Measurements from ENCODE around the gene TRAPPC2. TPM values are rescaled to one million over a fixed set of nuclear protein-coding genes. Genes with fewer than 3 reads are reported as not detected.
"Not testable (repeated sequence)": the region's sequence is repeated elsewhere in the genome, so short reads cannot be mapped to it uniquely, and the experiment has no call there.

TRAPPC2 gene
- total RNA-seq, 1 donor from 2014 or later = 28.1 TPM

- no peak for DNase-seq (ENCODE audit: low read depth)
These were observed 36.0 kb downstream of the TRAPPC2 start for GRCh38 chrX:13698432-13698831.

- no peak for DNase-seq (ENCODE audit: low read depth)
These were observed 36.4 kb downstream of the TRAPPC2 start for GRCh38 chrX:13697976-13698375.

- no peak for DNase-seq (ENCODE audit: low read depth)
These were observed 37.0 kb downstream of the TRAPPC2 start for GRCh38 chrX:13697455-13697854.

- no peak for DNase-seq (ENCODE audit: low read depth)
These were observed 38.8 kb downstream of the TRAPPC2 start for GRCh38 chrX:13695601-13696115.

- no peak for DNase-seq (ENCODE audit: low read depth)
These were observed 39.4 kb downstream of the TRAPPC2 start for GRCh38 chrX:13694983-13695382.

- no peak for DNase-seq (ENCODE audit: low read depth)
These were observed 40.1 kb downstream of the TRAPPC2 start for GRCh38 chrX:13694359-13694758.

GRCh38 chrX:13693341-13693961 lies 41.0 kb downstream of the TRAPPC2 start:
- peak; percentile 92 for DNase-seq (ENCODE audit: low read depth)

GRCh38 chrX:13692771-13693231 lies 41.6 kb downstream of the TRAPPC2 start:
- DNase-seq (ENCODE audit: low read depth) = no peak

- peak; percentile 68 for DNase-seq (ENCODE audit: low read depth)
These were observed 42.5 kb downstream of the TRAPPC2 start for GRCh38 chrX:13691841-13692371.

GRCh38 chrX:13690836-13691235 lies 43.6 kb downstream of the TRAPPC2 start:
- DNase-seq (ENCODE audit: low read depth) = no peak

- no peak for DNase-seq (ENCODE audit: low read depth)
These were observed 44.6 kb downstream of the TRAPPC2 start for GRCh38 chrX:13689741-13690211.

GRCh38 chrX:13688958-13689740 lies 45.3 kb downstream of the TRAPPC2 start, which contains the start of gene RAB9A:
Gene RAB9A, plus strand, starts transcription at chrX:13689128. Its CDS starts 19,619 bp downstream, at chrX:13708747.
- DNase-seq (ENCODE audit: low read depth) = no peak

GRCh38 chrX:13688384-13688957 lies 45.9 kb downstream of the TRAPPC2 start:
- DNase-seq (ENCODE audit: low read depth) = no peak

GRCh38 chrX:13687203-13687602 lies 47.2 kb downstream of the TRAPPC2 start:
- no peak for DNase-seq (ENCODE audit: low read depth)

GRCh38 chrX:13685126-13685763 lies 49.2 kb downstream of the TRAPPC2 start:
- peak; percentile 83 for DNase-seq (ENCODE audit: low read depth)

- no peak for DNase-seq (ENCODE audit: low read depth)
These were observed 50.1 kb downstream of the TRAPPC2 start for GRCh38 chrX:13684361-13684760.

GRCh38 chrX:13681595-13681994 lies 52.8 kb downstream of the TRAPPC2 start:
- no peak for DNase-seq (ENCODE audit: low read depth)

GRCh38 chrX:13679700-13680099 lies 54.7 kb downstream of the TRAPPC2 start:
- not testable (repeated sequence) for DNase-seq (ENCODE audit: low read depth)

GRCh38 chrX:13676885-13677284 lies 57.5 kb downstream of the TRAPPC2 start:
- DNase-seq (ENCODE audit: low read depth) = no peak

- DNase-seq (ENCODE audit: low read depth) = no peak
These were observed 61.4 kb downstream of the TRAPPC2 start for GRCh38 chrX:13673016-13673415.

- DNase-seq (ENCODE audit: low read depth) = no peak
These were observed 64.2 kb downstream of the TRAPPC2 start for GRCh38 chrX:13670197-13670596.

- not testable (repeated sequence) for DNase-seq (ENCODE audit: low read depth)
These were observed 64.7 kb downstream of the TRAPPC2 start for GRCh38 chrX:13669755-13670154.

All from renal cortical epithelial cell (primary cell).